Hepatocyte (in vitro differentiated cells): ENCODE results near the gene HOXA6. TPM values are rescaled to one million over a fixed set of nuclear protein-coding genes. Genes with fewer than 3 reads are reported as not detected.

Source experiments
- DNase-seq: peaks from one replicate; pipeline ENCODE4 v3.0.0-alpha.2; 2016; ENCODE audit warnings: low spot score
- H2AFZ ChIP-seq: fragments of 200-600 bp; sonication (generic); 2 replicates; pipeline ENCODE4 v1.6.0; 2016; ENCODE audit warnings: antibody characterized with exemption, mild to moderate bottlenecking
- H3K27ac ChIP-seq: fragments of 200-600 bp; sonication (generic); 2 replicates; pipeline ENCODE4 v1.5.1; 2016; ENCODE audit warnings: mild to moderate bottlenecking
- H3K27me3 ChIP-seq: fragments of 200-600 bp; sonication (generic); 2 replicates; pipeline ENCODE4 v1.6.1; 2016
- H3K36me3 ChIP-seq: fragments of 200-600 bp; sonication (generic); replicated peaks from 2 replicates; pipeline ENCODE4 v1.5.1; 2016; ENCODE audit warnings: low read depth; ENCODE audit not compliant: insufficient read depth
- H3K4me1 ChIP-seq: fragments of 200-600 bp; sonication (generic); 2 replicates; pipeline ENCODE4 v1.5.1; 2016; ENCODE audit warnings: mild to moderate bottlenecking, moderate library complexity; ENCODE audit not compliant: insufficient read depth
- H3K4me2 ChIP-seq: fragments of 200-600 bp; sonication (generic); 2 replicates; pipeline ENCODE4 v1.6.0; 2016
- H3K4me3 ChIP-seq: fragments of 200-600 bp; sonication (generic); 2 replicates; pipeline ENCODE4 v1.5.1; 2016; ENCODE audit warnings: mild to moderate bottlenecking
- H3K79me2 ChIP-seq: fragments of 200-600 bp; sonication (generic); 2 replicates; pipeline ENCODE4 v1.6.0; 2017; ENCODE audit warnings: mild to moderate bottlenecking
- H3K9me2 ChIP-seq: fragments of 200-600 bp; sonication (generic); replicated peaks from 2 replicates; pipeline ENCODE4 v1.6.0; 2017; ENCODE audit warnings: mild to moderate bottlenecking; ENCODE audit not compliant: insufficient read depth
- H3K9me3 ChIP-seq: fragments of 200-600 bp; sonication (generic); 2 replicates; pipeline ENCODE4 v1.5.1; 2016; ENCODE audit warnings: low read depth, mild to moderate bottlenecking
- H4K20me1 ChIP-seq: fragments of 200-600 bp; sonication (generic); 2 replicates; pipeline ENCODE4 v1.6.0; 2016; ENCODE audit warnings: mild to moderate bottlenecking; ENCODE audit not compliant: insufficient read depth, poor library complexity, severe bottlenecking
- EZH2 ChIP-seq: fragments of 200-600 bp; sonication (generic); IDR thresholded peaks from 2 replicates; pipeline ENCODE4 v1.6.1; 2016; ENCODE audit warnings: antibody characterized with exemption, mild to moderate bottlenecking, borderline replicate concordance
- EZH2phosphoT487 ChIP-seq: fragments of 200-600 bp; sonication (generic); IDR thresholded peaks from one replicate; pipeline ENCODE4 v1.6.1; 2018; ENCODE audit warnings: antibody characterized with exemption, mild to moderate bottlenecking, low read depth, moderate library complexity; ENCODE audit not compliant: unreplicated experiment, severe bottlenecking
- WGBS: methylation state at CpG from one replicate; pipeline ENCODE4 v1.1.6; 2016; ENCODE audit warnings: low lambda C conversion rate; ENCODE audit errors: missing lambda C conversion rate; 5-methylcytosine and 5-hydroxymethylcytosine counted together
- polyA plus RNA-seq: library from polyadenylated mRNA; unstranded; fragments of >200 nt; fragmentation: Nextera tagmentation; extraction: Ambion mirVana; gene quantifications from 2 replicates; pipeline ENCODE4 v1.2.1, GENCODE V29; 2016
- total RNA-seq: library from RNA; depleted of rRNA; stranded (reverse); fragments of >200 nt; gene quantifications from 2 replicates; pipeline ENCODE4 v1.2.3, GENCODE V29; 2014
- TF ChIP-seq, protein P1 (sequence below): fragments of 200-600 bp; sonication (generic); IDR thresholded peaks from 2 replicates; pipeline ENCODE4 v1.5.1; 2016; ENCODE audit warnings: antibody characterized with exemption, mild to moderate bottlenecking; ENCODE audit not compliant: poor library complexity

The HOXA6 gene
- total and polyA plus RNA-seq, 2 experiments from 2014 or later, result 0.23 TPM; not detected in 1

DNA sequence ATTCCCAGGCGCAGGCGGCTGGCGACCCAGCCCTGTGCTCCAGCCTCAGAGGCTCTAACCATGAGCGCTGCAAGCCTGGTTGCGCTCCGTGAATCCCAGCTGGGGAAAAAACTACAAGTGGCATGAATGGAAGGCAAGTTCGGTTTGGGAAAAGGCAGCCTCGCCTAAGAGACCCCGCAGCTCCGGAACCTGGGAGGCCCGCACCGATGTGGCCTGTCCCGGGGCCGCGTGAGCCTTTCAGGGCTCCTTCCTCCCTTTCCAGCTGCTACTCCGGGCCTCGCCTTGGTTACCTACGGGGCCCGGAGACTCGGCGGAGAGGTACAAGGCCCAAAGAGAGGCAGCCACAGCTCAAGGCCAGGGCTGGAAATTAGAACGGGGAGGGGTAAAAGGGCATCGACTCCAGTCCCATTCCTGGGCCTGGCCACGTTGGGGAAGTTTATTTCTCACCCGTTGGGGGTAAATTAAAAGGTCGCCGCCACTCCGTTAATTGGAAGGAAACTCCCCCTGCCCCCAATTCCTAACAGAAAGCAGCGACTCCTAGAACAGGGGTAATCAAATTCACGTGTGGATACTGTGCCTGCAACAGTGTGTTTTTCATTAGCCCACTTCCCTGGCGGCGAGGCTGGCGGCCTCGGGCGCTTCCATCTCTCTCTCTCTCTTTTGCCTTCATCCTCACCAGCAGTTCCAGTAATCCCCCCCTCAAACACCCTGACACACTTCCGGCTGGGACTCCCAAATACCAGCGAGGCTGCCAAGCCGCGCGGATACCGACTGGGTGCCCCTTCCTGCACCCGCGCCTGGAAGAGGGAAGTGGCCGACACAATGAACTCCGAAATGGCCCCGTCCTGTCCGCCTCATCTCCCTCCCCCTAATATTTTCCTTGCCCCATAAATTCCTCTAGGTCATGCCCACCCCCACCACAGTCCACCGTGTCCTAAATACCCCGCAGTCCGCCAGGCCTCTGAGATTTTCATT is 19.2 kb upstream of the HOXA6 start:
- Histone ChIP-seq H3K9me2 (no peaks in the 10 kb centered on the region), H4K20me1 (peaks cover 16% of the 10 kb centered on the region), H3K4me1 (peaks cover 17% of the 10 kb centered on the region), H3K4me3 (peak overlapping the region; percentile 29), H2AFZ (no peak overlapping the region), H3K4me2 (peak overlapping the region; percentile 96), H3K27ac (peak overlapping the region; percentile 96), H3K36me3 (no peaks in the 10 kb centered on the region), H3K79me2 (peaks cover 94% of the 10 kb centered on the region), H3K9me3 (no peaks in the 10 kb centered on the region), H3K27me3 (peaks cover 100% of the 10 kb centered on the region)
- DNase-seq, result no peak
- TF ChIP-seq EZH2 (peak; percentile 49), EZH2phosphoT487 (no peak)
- TF ChIP-seq, protein P1, sequence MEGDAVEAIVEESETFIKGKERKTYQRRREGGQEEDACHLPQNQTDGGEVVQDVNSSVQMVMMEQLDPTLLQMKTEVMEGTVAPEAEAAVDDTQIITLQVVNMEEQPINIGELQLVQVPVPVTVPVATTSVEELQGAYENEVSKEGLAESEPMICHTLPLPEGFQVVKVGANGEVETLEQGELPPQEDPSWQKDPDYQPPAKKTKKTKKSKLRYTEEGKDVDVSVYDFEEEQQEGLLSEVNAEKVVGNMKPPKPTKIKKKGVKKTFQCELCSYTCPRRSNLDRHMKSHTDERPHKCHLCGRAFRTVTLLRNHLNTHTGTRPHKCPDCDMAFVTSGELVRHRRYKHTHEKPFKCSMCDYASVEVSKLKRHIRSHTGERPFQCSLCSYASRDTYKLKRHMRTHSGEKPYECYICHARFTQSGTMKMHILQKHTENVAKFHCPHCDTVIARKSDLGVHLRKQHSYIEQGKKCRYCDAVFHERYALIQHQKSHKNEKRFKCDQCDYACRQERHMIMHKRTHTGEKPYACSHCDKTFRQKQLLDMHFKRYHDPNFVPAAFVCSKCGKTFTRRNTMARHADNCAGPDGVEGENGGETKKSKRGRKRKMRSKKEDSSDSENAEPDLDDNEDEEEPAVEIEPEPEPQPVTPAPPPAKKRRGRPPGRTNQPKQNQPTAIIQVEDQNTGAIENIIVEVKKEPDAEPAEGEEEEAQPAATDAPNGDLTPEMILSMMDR, result no peak
- 14% methylated on average over 50 of the region's 50 CpGs for WGBS

DNA sequence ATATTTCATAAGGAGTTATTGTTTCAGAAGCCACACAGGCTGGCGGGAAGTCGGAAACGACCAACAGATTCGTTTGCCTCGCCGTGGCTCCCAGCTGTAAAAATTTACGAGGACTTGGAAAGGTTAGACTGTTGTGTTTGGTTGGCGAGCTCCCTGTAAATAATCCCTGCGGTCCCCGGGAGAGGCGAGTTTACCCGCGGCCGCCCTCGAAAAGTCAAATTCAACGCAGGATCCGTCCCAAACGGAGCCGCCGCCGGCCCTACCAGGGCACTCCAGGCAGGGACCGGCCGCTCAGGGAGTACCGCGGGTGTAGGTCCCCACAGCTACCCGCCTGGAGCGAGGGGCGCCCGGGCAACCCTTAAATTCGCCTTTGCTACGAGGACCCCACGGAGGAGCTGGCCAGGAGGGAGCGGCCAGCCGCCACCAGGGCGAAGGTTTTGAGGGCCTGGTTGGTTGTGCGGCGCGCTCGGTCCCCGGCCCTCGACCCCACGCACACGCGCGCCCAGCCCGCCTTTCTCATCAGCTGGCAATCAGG is 18.5 kb upstream of the HOXA6 start:
- Histone ChIP-seq H3K4me1 (peaks cover 22% of the 10 kb centered on the region), H2AFZ (peak overlapping the region; percentile 14), H3K27me3 (peaks cover 98% of the 10 kb centered on the region), H3K9me2 (no peaks in the 10 kb centered on the region), H3K27ac (peak overlapping the region; percentile 96), H3K36me3 (no peaks in the 10 kb centered on the region), H3K9me3 (no peaks in the 10 kb centered on the region), H3K4me2 (peak overlapping the region; percentile 96), H3K79me2 (peaks cover 87% of the 10 kb centered on the region), H3K4me3 (peak overlapping the region; percentile 29), H4K20me1 (peaks cover 9% of the 10 kb centered on the region)
- DNase-seq, result no peak
- TF ChIP-seq, protein P1, result no peak
- TF ChIP-seq EZH2, result peak; percentile 81
- WGBS, result 10% methylated on average over 46 of the region's 46 CpGs

DNA sequence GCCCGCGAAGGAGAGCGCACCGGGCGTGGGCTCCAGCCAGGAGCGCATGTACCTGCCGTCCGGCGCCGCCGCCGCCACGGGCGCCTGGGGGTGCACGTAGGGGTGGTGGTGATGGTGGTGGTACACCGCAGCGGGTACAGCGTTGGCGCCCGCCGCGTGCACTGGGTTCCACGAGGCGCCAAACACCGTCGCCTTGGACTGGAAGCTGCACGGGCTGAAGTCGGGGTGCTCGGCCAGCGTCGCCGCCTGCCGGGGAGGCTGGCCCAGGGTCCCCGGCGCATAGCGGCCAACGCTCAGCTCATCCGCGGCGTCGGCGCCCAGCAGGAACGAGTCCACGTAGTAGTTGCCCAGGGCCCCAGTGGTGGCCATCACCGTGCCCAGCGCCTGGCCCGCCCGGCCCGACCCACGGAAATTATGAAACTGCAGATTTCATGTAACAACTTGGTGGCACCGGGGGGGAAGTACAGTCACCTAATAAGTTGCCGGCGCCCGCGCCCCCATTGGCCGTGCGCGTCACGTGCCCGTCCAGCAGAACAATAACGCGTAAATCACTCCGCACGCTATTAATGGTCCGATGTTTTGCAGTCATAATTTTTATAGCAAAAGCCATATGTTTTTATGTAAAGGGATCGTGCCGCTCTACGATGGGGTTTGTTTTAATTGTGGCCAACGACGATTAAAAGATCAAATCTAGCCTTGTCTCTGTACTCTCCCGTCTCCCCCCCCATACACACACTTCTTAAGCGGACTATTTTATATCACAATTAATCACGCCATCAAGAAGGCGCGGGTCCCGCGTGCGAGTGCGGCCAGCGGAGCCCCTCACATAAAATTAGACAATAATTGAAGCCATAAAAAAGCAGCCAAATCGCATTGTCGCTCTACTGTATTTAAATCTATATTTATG is 17.8 kb upstream of the HOXA6 start, which contains the start of gene HOXA9:
HOXA9 (minus strand) TSS at position 449 of the 907 bp plus-strand sequence; CDS start at position 369, 80 bp downstream.
- H3K27ac ChIP-seq, result peak within 1 kb of the TSS; percentile 96
- no peaks in the 10 kb centered on the region for H3K9me3 ChIP-seq
- H3K4me2 ChIP-seq, result peak within 1 kb of the TSS; percentile 96
- H2AFZ ChIP-seq, result peak within 1 kb of the TSS; percentile 14
- DNase-seq, result no peak
- peaks cover 27% of the 10 kb centered on the region for H3K4me1 ChIP-seq
- WGBS, result 21% methylated on average over 78 of the region's 82 CpGs
- no peaks in the 10 kb centered on the region for H3K36me3 ChIP-seq
- TF ChIP-seq, protein P1, result no peak
- TF ChIP-seq EZH2 (peak; percentile 84), EZH2phosphoT487 (no peak)
- peaks cover 79% of the 10 kb centered on the region for H3K79me2 ChIP-seq
- H3K4me3 ChIP-seq, result peak within 1 kb of the TSS; percentile 29
- H3K9me2 ChIP-seq, result no peaks in the 10 kb centered on the region
- peaks cover 2% of the 10 kb centered on the region for H4K20me1 ChIP-seq
- H3K27me3 ChIP-seq, result peaks cover 92% of the 10 kb centered on the region
